Measurements from ENCODE around the gene MAGI2.

MAGI2 gene

DNA sequence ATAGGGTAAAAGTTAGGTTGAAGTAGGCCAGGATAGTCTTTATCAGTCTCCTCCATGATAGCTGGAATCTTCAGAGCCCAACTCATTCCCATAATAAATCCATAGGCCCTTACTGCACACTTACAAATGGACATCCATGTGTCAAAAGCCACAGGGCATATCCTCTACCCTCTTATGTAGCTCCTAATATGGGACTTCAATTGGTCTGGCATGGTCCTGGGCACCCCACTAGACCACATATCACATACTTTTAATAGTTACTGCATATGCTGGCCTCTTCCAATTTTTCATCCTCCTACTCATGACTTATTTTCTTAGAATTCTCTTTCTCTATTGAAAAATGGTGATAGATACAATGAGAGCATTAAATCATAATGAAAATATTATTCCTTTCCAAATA lies 169.3 kb downstream of the MAGI2 start:
- FAIRE-seq (no peak), DNase-seq (ENCODE audit: insufficient read length, low spot score) (no peak)
- no peak for TF ChIP-seq CTCF (IDR thresholded peaks at IDR 0.05; ENCODE audit: insufficient read depth, missing control alignments)

- DNase-seq (ENCODE audit: insufficient read length, low spot score) (no peak), FAIRE-seq (peak; percentile 92)
- TF ChIP-seq CTCF (IDR thresholded peaks at IDR 0.05; ENCODE audit: insufficient read depth, missing control alignments), result no peak
These were observed 170.4 kb downstream of the MAGI2 start for GRCh38 chr7:79282882-79283602.

DNA sequence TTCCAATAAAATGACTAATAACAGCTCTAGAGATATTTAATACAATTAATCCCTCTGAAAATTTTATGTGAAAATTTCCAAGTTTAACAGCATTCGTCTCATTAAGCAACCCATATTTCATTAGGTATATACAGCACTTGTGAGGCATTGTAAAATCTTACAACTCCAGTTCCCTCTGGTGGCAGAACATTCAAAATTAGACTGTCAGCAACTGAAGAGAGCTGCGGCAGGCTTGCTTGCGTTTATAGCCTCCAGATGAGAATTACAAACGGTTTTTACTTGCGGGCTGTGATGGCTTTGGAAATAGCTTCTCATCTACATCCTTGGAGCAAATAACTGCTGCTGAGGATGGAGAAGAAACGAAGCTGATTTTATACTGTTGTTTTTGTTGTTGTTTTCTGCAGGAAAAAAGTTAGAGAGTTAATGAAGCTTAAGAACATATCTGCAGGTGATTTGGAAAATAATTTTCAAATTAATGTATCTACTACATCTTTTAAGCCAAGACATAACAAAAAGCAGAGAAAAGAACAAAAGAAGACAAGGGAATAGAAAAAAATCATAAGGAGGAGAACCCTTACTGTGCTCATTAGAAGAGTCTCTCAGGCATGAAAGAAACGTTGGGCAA lies 171.3 kb downstream of the MAGI2 start:
- DNase-seq (ENCODE audit: insufficient read length, low spot score) (no peak), FAIRE-seq (peak; percentile 16)
- peak; percentile 44 for TF ChIP-seq CTCF (IDR thresholded peaks at IDR 0.05; ENCODE audit: insufficient read depth, missing control alignments)

GRCh38 chr7:79281426-79281825 lies 172.0 kb downstream of the MAGI2 start:
- no peak for TF ChIP-seq CTCF (IDR thresholded peaks at IDR 0.05; ENCODE audit: insufficient read depth, missing control alignments)
- no peak for FAIRE-seq

DNA sequence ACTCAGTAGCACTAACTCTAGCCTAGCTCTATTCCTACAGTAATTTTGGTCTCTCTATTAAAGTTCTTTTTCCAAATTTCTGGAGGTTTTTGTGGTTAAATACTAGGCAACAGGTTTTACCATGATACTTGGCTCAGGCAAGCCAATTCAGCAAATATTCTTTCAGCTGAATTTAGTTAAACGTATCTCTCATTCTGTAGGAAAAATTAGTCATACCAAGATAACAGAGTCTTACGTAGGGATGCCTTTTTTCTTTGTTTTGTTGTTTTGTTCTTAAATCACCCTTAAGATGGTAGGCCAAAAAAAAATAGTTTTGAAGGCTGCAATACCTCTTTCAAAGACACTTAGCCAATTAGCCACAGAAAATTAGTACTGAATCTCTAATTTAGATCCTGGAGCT lies 180.5 kb downstream of the MAGI2 start:
- DNase-seq (ENCODE audit: insufficient read length, low spot score) (no peak), FAIRE-seq (no peak)
- no peak for TF ChIP-seq CTCF (IDR thresholded peaks at IDR 0.05; ENCODE audit: insufficient read depth, missing control alignments)

More at GRCh38 chr7:79281426-79281825, 172.0 kb downstream of the MAGI2 start:
- DNase-seq (ENCODE audit: insufficient read length, low spot score), result no peak

GRCh38 chr7:79272066-79272669 lies 181.3 kb downstream of the MAGI2 start:
- TF ChIP-seq CTCF (IDR thresholded peaks at IDR 0.05; ENCODE audit: insufficient read depth, missing control alignments), result peak; percentile 64
- FAIRE-seq (peak; percentile 84), DNase-seq (ENCODE audit: insufficient read length, low spot score) (no peak)

- FAIRE-seq (no peak), DNase-seq (ENCODE audit: insufficient read length, low spot score) (no peak)
- no peak for TF ChIP-seq CTCF (IDR thresholded peaks at IDR 0.05; ENCODE audit: insufficient read depth, missing control alignments)
These were observed 184.7 kb downstream of the MAGI2 start for GRCh38 chr7:79268730-79269129.

Measured in D721Med (cell line).